AML-193 (cell line): ENCODE data around the gene PWWP2B.
"Not testable (repeated sequence)": the region's sequence is repeated elsewhere in the genome, so short reads cannot be mapped to it uniquely, and the experiment has no call there.

Experiments used
- DNase-seq, 2 experiments: peaks; one replicate each; lab custom pipeline; 2025; lab: John Stamatoyannopoulos, UW

PWWP2B gene

DNA sequence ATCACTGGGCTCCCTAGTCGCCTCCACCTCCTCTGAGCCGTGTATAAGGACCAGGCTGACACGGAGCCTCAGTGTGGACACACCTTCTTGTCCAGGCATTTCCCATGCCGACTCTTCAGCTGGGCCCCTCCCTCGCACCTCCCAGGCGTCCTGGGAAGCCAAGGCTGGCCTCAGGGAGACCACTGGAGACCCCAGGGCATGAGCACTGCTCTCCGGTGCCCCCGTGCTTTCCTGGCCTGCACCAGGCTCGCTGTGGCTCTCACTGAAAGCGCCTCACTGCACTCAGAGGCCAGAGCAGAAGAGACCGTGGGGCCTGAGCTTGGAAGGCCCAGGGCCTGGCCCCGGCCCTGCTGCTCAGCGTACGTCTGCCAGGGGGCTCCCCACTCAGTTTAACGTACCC lies 33.6 kb upstream of the PWWP2B start:
- DNase-seq, result no peak

DNA sequence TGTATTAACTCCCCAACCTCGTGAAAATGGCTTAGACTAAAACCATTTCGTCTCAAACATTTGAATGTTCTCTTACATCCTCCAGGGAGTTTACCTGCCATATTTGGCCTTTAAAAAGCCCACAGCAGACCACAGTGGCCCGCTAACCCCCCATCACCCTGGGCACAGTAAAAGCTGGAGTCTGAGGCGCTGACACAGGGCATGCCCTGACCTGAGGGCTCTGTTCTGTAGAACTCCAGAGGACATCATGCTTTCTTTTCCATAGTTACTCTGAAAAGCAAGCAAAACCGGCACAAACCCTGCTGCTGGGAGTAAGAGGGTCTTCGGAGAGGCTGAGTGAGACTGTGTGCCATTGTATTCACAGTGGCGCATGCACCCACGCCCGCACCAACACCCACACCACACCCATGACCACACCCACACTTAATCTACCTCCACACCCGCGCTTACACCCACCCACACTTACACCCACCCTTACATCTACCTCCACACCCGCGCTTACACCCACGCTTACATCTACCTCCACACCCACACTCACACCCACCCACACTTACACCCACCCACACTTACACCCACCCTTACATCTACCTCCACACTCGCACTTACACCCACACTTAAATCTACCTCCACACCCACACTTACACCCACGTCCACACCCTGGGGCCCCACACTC lies 32.9 kb upstream of the PWWP2B start:
- DNase-seq, result no peak

DNA sequence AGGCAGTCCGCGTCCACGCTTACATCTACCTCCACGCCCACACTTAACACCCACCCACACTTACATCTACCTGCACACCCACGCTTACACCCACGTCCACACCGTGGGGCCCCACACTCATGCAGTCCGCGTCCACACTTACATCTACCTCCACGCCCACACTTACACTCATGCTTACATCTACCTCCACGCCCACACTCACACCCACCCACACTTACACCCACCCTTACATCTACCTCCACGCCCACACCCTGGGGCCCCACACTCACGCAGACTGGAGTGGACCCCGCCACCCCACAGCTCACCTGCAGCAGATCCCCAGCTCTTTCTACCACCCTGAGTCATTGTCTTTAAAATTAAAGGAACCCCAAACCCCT lies 32.4 kb upstream of the PWWP2B start:
- no peak for DNase-seq

DNA sequence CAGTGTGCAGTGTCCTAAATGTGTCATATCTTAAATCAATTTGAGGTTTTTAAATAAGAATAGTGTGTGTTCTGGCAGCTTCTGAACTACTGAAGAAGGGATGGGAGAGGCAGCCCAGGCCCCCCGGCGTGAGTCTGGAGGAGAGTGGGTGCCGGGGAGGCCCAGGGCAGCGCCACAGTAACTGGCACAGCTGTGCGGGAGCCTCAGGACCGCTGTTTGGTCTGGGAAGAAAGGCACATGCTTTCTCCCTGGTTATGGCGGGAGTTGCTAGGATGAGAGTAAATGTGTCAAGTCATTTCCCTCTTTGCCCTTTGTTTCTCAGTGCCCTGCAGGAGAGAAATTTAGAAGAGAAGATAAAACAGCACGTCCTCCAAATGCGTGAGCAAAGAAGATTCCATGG lies 31.9 kb upstream of the PWWP2B start:
- no peak for DNase-seq

DNA sequence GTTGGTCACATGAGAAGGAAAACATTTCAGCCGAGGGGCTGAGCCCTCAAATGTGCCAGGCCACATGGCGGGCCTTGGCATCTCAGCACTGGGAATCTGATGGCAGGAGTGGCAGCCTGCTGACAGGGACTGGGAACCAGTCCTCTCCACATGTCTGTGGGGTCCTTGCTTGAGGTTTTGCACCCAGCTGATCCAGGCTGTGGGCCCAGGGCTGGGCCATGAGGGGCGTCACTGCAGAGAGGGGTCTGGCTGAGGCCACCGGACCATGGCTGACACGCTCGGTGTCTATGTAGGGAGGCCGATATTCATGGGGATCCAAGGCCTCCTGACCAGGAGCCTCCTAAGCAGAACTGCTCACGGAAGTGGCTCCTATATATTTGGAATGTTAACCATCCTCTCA lies 31.0 kb upstream of the PWWP2B start:
- no peak for DNase-seq

DNA sequence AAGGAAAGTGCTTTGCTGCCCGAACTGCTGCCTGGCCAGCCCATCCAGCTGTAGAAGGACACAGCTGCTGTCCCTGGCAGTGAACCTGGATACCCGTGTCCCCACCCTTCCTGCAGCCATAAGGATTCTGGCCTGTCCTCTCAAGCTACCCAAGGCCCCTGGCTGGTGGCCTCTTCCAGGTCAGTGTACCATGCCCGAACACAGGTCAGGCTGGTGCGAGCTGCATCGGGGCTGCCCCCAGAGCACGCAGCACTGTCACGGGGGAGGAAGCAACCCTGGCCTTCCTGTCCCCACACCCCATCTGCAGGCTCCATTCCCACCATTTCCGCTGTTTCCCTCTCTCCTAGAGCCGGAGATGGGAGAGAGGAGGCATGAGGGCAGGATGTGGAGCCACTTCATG lies 30.5 kb upstream of the PWWP2B start:
- DNase-seq, result no peak

DNA sequence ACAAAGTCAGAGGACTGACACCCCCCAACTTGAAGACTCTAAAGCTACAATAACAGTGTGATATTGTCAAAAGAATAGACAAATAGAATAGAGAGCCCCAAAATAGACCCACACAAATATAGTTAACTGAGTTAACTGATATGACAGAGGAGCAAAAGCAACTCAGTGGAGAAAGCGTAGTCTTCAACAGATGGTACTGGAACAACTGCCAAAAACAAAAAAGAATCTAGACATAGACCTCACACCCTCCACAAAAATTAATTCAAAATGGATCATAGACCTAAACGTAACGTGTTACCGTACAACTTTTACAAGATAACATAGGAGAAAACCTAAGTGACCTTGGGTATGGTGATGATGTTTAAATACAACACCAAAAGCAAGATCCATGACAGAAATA lies 28.6 kb upstream of the PWWP2B start:
- no peak for DNase-seq

DNA sequence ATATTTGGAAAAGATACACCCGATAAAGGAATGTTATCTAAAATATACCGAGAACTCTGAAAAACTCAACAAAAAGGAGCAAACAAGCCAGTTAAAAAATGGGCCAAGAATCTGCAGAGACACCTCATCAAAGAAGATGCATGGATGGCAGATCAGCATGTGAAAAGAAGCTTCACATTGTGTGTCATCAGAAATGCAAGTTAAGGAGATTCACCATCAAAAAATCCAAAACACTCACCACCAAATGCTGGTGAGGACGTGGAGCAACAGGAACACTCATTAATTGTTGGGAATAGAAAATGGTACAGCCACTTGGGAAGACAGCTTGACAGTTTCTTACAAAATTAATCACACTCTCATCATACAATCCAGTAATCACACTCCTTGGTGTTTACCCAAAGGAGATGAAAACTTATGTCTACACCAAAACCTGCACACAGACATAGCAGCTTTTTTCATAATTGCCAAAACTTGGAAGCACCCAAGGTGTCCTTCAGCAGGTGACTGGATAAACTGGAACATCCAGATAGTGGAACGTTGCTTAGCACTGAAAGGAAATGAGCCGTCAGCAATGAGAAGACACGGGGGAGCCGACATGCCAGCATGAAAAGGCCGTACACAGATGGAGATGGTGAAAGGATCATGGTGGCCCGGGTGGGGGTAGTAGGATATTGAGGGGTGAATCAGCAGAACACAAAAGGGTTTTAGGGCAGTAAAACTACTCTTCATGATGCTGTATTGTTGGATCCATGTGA lies 27.9 kb upstream of the PWWP2B start:
- DNase-seq, result no peak

DNA sequence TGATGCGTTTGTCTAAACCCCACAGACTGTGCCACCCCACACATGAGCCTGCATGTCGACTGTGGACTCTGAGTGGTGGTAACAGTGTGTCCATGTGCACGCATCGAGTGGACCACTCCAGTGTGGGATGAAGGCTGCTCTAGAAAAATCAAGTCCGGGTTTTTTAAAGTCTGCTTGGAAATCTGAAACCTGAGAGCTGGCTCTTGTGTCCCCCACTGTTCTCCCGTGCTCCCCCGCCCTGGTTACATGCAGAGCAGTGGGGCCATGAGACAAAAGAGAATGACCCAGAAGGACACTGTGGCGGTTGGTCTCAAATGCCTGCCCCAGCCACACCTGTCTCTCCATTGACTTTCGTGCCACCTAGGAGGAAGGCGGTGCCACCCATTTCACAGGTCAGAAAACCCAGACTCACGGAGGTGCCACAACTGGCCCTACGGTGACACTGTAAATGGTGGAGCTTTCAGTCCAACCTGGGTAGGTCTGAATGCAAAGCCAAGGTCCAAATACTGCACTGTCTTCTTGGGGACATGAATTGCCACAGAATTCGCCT lies 27.3 kb upstream of the PWWP2B start:
- no peak for DNase-seq

DNA sequence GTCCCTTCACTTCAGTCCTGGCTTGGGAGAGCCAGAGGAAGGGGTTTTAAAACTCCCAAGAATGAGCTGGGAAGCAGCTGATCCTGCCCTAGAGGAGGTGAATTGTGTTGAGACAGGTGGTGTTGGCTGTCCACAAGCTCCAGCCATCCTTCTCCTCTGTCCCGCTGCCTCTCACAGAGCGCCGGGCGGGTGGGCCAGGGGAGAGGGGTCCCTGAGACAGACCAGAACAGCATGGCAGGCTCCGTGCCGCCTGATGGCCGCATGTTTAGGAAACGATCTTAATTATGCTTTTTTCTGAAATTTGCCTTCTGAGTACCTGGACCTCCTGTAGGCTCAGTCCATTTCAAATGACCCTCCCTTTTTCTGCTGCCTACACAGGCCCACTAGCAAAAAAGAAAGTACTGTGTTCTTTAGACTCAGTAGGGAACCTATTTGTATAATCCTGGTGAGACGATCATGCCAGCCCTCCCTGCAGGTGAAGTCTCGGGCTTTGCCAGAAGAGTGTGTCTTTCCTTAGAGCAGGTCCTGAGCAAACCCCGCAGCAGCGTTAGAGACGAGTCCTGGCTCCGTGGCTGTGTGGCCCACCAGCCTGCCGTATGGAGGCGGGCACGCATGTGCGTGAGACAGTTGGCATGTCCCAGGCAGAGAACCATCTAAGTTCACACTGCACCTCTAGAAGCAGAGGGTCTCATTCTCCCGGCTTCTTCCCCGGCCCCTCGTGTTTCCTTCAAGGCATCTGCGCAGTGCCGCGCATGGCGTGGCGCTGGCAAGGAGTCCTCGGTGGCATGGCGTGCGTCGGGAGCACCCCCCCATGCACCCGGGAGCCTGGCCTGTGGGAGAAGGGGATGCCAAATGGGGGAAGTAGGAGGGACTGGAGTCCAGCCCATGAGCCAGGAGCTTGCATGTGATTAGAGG lies 26.3 kb upstream of the PWWP2B start:
- DNase-seq, result no peak

DNA sequence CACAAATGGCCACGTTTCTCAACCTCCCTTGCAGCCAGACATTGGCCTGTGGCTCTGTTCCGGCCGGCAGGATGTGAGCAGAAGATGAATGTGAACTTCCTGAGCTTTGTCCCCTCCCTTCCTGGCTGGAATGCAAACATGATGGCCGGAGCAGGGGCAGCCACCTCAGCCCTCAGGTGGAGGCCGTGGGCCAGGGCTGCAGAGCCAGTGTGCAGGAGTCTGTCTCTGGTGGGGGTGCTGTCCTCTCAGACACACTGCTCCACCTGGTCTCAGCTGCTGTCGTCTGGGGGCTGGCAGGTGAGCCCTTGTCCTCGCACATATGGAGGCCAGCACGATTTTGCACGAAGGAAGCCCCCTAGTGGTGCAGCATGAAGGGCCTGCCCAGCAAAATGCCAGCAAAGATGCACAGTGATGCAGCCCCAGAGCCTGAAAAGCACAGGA lies 25.3 kb upstream of the PWWP2B start:
- DNase-seq, result no peak

DNA sequence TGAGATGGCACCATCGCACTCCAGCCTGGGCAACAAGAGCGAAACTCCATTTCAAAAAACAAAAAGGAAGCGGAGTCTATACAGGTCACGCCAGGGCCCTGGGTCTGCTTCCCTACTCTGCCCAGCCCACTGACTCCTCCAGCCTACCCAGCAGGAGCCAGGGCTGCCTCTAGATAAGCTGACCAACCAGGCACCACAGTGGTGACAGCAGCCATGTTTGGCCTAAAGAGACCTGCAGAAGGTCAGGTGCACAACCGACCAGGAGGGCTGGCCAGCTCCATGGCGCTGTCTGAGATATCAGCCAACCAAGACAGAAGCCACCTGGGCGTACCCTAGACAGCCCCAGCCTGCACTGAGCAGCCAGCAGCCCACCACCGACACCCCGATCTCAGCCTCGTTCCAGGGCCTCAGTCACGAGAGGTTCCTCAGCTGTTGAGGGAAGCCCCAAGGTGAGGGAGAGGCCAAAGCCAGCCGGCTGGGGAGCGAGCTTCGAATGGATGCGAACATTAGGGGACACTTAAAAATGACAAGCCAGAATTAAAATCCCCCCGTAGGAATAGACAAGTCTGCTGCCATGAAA lies 24.4 kb upstream of the PWWP2B start:
- no peak for DNase-seq

DNA sequence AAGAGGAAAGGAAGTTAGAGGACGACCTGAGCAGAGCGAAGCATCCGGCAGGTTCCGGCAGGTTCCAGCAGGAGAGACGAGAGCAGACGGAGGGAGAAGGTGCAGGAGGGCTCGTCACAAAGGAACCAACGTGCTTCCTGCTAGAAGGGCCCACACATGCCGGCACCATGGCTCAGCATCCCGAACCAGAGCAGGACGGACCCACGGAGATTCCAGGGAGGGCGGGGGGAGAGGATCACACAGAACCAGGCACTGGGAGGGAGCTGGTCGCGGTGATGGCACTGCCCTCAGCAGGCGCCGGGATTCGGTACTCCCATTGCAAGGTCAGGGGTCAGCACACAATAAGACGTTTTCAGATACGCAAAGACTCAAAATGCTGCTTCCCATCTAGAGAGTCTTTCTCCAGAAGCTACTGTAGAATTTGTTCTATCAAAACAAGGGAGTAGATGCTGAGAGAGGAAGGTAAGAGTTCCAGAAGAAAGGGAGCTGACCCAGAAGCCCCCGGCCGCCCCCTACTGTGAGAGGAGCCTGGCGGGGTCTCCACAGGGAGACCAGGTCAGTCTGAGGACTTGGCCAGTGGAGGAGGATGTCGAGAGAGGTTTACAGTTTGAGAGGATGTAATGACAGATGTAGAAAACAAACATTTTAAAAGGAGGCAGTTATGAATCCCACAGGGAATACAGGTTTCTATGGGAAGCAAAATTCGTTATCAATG lies 23.6 kb upstream of the PWWP2B start:
- no peak for DNase-seq

DNA sequence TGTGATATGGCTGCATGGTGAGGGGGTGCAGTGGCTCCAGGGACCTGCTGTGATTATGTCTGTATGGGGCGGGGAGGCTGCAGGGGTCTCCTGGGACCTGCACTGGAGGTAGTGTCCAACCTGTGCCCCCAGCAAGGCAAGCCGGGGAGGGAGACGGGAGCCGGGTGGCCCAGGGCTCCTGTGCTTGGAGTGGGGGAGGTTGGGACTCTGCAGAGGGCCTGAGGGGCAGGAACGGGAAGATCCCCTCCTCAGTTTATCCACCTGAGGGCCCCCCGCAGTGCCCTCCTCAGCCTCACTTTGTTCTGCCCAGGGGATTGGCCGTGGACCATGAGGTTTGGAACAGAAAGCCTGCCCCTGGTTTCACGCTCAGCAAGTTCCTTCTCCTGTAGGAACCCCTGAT lies 22.8 kb upstream of the PWWP2B start:
- DNase-seq, result no peak

DNA sequence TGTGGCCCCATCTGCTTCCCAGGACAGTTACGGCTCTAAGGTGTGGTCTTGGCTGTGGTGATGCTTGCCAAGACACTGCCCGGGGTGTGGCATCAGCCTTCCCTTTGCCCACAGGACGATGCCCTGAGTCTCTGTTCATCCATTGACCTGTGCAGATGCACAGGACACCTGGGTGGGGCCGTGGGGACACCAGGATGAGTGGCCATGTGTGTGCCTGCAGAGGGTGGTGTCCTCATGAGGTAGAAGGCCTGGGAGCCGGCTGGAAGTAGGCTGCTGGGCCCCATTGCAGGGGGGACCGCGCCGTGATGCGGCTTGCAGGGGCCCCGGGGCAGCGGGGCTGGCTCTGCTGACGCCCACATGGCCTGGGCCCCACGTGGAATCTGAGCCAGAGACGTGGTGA lies 22.4 kb upstream of the PWWP2B start:
- DNase-seq, result no peak

DNA sequence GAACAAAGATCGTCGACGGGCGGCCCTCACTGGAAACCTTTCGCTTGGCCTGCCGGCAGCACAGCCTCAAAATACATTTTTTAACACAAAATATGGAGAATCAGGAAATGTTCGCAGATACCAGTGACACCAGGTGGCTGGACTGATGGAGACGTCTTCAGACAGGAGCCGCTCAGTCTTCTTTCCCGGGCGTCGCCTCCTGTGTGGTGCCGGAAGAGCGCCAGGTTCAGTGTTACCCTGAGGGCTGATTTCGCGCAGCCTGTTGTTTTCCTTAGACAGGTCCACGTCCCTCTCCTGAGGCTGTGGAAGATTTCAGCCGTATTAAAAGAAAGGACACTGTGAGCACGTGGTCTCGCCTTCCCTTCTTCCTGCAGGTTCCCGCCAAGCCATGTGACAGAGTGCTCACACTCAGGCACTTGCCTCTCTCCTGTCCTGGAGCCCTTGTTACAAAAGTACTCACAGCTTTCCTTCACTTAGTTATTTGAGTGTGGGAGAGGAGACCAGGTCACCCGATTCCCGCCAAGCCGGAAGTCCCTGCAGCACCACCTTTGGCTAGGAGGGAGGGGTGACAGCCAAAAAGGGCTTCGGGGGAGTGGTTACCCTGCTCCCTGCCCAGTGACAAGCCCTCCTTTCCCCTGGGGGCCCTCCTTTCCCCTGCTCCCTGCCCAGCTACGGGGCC lies 21.7 kb upstream of the PWWP2B start:
- no peak for DNase-seq

DNA sequence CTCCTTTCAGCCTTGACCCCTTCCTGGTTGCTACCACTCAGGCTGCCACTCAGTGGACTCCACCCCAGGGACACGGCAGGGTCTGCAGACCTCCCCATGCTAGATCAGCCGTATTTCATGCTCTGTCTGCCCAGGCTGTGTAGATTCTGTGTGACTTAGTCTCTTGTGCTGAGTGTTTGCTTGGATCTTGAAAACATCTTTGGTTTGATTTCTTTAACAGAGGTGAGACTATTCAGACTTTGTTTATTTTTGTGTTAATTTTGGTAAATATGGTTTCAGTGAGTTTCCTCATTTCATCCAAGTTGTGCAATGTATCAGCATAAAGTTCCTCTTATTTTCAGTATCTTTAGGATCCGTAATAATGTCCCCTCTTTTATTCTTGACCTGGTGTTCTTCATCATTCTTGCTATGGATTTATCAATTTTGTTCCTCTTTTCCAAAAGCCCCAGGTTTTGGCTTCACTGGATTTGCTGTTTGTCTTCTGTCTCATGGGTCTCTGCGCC lies 21.2 kb upstream of the PWWP2B start:
- DNase-seq, result peak; percentile 21 to 51

DNA sequence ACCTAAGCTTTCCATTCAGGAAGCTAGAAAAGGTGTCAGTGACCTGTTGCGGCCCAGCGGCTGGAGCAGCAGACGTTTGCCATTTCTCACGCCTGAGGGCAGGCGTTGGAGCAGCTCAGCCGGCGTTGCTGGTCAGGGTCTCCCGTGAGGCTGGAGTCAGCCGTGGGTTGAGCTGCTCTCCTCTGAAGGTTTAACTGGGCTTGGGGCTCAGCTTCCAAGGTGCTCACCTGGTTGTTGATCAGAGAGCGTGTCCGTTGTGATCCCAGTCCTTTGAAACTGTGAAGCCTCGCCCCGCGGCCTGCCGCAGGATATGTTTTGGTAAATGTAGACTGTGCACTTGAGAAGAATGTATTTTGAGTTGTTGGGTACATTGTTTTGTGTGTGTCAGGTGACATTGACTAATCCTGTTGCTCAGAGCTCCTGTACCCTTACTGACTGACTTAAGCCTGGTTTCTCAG lies 20.6 kb upstream of the PWWP2B start:
- no peak for DNase-seq

DNA sequence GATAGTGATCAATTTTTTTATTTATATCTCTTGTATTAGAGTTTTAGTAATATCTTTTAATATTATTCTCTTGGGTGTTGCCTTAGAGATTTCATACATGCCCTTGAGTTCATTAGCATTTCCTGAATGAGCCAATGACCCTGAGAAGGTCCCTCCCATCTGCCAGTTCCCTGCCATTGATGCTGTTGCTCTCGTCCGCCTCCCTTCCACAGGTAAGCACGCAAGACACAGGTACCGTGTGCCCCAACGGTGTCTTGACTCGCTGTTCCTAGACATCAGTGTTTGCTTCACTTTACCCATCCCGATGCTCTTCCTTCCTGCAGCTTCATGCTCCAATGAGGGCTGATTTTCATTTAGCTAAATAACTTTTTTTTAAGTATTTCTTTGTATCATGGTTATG lies 19.7 kb upstream of the PWWP2B start:
- DNase-seq, result no peak

DNA sequence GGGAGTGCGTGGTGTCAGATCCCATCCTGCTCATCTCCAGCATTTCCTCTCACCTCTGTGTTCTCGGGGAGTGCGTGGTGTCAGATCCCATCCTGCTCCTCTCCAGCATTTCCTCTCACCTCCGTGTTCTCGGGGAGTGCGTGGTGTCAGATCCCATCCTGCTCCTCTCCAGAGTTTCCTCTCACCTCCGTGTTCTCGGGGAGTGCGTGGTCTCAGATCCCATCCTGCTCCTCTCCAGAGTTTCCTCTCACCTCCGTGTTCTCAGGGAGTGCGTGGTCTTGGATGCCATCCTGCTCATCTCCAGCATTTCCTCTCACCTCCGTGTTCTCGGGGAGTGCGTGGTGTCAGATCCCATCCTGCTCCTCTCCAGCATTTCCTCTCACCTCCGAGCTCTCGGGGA lies 18.0 kb upstream of the PWWP2B start:
- DNase-seq, result not testable (repeated sequence)

DNA sequence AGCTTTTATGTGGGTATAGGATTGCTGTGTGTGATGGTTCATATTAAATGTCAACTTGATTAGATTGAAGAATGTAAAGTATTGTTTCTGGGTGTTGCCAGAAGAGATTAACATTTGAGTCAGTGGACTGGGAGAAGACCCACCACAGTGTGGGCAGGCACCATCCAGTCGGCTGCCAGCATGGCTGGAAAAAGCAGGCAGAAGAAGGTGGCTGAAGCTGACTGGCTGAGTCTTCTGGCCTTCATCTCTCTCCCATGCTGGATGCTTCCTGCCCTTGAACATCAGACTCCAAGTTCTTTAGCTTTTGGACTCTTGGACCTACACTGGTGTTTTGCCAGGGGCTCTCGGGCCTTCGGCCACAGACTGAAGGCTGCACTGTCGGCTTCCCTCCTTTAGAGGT lies 16.0 kb upstream of the PWWP2B start:
- not testable (repeated sequence) for DNase-seq
